Activated gamma-delta T cell treated with anti-CD3 and anti-CD28 coated beads, Interleukin-2, amount 50 U/mL, for 16 hours (primary cell): ENCODE results near the gene MARCO.
"Not testable (repeated sequence)": the region's sequence is repeated elsewhere in the genome, so short reads cannot be mapped to it uniquely, and the experiment has no call there.

Experiments used
- DNase-seq: peaks from one replicate; pipeline ENCODE4 v3.0.0-alpha.2; 2020; ENCODE audit warnings: low read depth

The MARCO gene

DNA sequence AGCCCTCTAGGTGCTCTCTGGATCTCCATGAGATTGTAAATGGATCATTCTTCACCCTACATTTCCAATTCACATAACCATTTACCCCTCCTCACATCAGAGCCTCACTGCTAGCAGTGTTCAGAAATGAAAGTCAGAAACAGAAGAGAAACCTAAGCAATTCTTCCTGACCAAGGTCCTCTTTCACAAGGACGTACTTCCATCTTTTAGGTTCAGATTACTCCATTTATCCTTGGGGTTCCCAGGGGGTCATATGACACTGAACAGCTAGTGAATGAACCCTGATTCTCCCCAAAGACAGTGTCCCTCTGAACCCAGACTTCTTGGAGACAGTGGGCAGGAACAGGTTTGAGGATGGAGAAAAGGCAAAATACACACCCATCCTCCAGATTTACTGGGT is 12.9 kb upstream of the MARCO start:
- DNase-seq = no peak

GRCh38 chr2:118932949-118933348 is 9.0 kb upstream of the MARCO start:
- no peak for DNase-seq

DNA sequence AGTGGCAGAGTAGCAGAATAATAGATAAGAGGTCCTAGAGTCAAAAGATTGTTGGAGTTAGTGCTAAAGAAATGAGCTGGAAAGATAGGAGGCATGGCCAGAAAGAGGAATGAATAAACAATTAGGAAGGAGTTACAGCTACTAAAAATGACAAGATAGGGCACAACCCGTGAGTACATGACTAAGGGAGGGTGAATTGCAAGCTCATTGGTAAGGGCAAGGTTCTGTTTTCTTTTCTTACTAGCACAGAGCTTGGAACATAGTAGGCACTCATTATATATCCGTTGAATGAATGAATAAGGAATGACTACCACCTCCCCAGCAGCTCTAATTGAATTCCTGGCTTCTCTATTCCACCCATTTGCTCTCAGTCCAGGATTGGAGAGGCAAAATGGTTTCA is 5.7 kb upstream of the MARCO start:
- no peak for DNase-seq

DNA sequence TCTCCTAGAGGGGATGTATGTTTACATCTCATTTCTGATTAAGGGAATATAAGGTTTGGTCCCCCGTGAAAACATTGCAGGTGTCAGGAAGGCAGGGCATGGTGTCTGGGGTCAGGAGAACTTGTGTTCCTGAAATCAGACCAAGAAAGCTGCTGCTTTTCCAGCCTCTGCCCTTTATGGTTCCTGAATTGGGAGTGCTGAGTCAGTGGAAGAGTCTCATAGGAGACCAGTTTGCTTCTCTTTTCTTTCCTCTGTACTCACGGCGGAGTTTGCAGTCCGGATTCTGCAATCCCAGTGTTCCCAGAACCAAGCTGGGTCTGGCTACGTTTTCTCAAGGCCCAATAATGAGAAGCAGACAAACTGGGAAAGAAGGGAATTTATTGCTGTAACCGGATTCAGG is 5.1 kb upstream of the MARCO start:
- DNase-seq = no peak

GRCh38 chr2:118937817-118938216 is 4.2 kb upstream of the MARCO start:
- DNase-seq = no peak

DNA sequence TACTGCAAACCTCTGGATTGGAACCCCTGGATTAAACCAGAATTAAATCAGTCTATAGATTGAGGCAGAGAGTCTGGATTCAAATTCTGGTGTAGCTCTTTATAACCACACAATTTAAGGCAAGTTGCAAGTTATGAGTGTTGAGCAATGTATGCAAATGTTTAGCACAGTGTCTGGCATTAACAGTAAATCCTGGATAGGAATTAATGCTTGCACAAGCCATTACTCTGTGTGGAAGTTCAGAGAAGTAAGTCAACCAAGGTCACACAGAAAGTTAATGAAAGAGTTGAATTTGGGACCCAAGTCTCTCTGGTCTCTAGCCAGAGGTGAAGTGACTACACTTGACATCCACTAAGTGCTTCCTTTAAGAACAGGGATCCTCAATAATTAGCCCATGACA is 2.0 kb upstream of the MARCO start:
- no peak for DNase-seq

DNA sequence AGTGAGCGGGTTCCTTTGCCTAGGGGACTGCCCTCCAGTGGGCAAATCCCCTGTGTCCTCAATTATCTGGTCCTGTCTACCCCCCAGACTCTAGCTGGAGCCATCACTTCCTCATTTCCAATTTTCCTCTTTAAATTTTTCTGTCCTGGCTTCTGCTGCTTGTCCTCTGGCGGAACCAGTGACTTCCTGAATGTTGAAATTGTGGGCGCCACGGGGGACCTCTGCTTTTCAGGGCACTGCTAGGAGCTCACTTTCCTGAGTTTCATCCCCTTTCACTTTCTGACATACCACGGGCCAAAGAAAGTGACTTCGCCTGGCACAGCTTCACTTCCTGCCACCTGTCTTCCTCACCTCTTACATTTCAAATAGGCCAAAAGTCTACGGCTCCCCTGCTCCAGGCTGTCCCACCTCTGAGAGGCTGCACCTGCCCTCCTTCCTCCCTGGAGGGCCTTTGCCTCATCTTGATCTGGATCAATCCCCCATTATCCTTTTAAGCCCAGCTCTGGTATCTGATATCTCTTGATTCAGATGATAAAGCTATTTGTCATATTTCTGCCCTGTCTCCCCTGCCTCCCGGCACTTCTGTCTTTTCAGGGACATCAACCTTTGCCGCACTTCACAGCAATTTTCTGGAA is 1.4 kb upstream of the MARCO start:
- no peak for DNase-seq

- DNase-seq = no peak
These were observed 1.3 kb downstream of the MARCO start for GRCh38 chr2:118943286-118943685.

DNA sequence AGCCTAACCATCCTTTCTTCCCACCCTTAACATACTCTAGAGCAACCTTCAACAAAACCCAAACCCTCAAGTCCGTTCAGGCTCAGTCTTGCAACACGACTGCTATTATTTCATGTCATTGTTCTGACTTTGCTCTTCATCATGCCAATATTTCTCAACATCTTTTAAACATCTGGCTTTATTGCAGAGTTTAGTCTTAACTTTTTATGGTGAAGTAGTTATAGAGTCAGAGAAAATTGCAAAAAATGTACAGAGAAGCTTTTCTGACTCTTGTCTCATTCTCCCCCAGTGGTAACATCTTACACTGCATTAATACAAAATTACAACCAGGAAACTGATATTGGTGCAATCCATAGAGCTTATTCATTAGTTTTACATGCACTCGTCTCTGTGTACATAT is 3.9 kb downstream of the MARCO start:
- DNase-seq = no peak

- DNase-seq = not testable (repeated sequence)
These were observed 6.3 kb downstream of the MARCO start for GRCh38 chr2:118948266-118948665.

- DNase-seq = no peak
These were observed 12.5 kb downstream of the MARCO start for GRCh38 chr2:118954297-118955060.

DNA sequence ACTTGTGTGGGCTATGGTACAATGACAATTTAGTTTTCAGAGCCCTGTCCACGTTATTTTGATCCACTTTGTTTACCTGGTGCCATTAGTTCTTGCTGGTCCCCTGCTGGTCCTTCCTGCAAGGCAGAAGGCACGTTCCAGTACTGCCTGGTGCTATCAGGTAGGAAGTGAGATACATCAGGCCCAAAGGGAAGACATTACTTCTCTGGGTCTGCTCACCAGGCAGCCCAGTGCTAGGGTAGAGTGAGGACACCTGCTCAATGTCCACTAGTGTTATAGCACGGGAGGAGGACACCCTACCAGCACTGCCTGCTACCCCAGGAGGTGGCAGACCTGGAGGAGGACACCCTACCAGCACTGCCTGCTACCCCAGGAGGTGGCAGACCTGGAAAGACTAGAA is 23.7 kb downstream of the MARCO start:
- DNase-seq = no peak

DNA sequence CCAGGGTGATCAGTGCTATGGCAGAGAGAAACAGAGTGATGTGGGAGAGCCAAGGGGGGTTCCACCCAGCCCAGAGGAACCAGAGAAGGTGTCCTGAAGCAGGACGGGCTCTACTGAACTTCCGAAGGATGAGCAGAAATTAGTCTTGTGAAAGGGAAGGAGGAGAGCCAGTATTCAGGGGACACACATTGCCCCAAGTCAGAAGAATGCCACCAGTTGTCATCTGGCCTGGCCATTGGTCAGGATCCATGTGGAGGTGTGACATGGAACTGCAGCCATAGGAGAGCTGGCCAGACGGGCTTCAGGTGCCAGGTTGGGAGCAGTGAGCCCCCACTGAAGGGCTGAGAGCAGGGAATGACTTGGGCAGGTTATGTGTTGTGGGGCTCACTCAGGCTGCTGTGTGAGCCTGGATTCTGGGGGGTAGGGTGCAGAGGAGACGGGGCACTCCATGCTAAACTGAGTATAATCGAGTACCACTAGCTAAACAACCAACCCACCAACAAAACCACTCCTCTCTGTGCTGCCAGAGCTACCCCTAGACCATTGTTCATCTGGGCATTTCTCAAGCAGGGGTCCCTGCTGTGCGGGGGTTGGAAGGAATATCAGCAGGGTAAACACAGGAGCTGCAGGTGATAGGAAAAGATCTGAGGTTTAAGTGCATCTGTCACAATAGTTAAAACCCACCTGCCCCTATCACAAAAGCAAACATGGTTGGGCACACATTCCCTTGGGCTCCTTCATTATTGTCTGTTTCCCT is 25.3 kb downstream of the MARCO start:
- no peak for DNase-seq

- no peak for DNase-seq
These were observed 26.0 kb downstream of the MARCO start for GRCh38 chr2:118968042-118968441.

- no peak for DNase-seq
These were observed 27.2 kb downstream of the MARCO start for GRCh38 chr2:118968961-118969733.

DNA sequence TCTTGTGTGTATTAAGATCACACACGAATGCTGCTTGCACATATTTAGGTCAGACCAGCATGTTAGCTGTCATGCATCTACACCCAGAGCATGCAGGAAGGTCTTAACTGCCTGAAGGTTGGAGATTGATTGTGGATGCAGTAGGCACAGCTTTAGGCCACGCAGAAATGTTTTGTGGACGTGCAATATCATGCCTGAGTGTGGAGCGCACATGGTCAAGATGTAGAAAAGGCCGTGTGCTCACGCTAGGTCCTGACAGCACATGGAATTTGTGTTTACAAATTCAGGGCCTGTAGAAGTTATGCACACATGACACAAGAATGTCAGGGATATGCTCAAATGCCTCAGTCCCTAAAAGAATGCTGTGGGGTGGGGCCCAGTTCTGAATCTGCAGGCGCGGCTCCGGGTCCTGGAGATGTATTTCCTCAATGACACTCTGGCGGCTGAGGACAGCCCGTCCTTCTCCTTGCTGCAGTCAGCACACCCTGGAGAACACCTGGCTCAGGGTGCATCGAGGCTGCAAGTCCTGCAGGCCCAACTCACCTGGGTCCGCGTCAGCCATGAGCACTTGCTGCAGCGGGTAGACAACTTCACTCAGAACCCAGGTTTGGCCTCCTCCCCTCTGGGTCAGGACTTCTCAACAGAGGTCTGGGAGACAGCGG is 27.9 kb downstream of the MARCO start:
- DNase-seq = no peak

GRCh38 chr2:118970396-118971135 is 28.6 kb downstream of the MARCO start:
- no peak for DNase-seq

GRCh38 chr2:118971245-118972122 is 29.5 kb downstream of the MARCO start:
- DNase-seq = no peak

DNA sequence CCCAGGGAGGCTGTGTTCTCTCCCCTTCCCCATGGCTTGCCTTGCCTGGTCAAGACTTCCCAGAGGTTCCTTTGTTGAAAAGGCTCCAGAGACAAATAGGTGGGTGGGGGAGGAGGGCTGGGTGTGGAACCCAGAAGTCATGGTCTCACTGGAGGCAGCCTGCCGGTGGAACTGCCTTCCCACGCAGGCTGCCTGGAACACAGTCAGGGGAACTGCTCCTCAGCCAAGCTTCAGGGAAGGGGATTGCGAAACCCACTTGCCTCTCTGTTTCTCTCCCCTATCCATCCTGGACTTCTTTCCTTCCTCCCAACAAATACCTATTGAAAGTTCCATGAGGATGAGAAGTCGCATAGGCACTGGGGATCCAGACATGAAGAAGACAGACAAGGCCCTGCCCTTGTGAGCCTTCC is 31.6 kb downstream of the MARCO start:
- no peak for DNase-seq
